Measurements from ENCODE around the gene SBF2.

SBF2 gene

GRCh38 chr11:9971894-9972293 lies 322.1 kb downstream of the SBF2 start:
- TF ChIP-seq GATA3 (IDR thresholded peaks at IDR 0.05; ENCODE audit: low read depth, low read length) (no peak), GATA2 (IDR thresholded peaks at IDR 0.05; ENCODE audit: low read depth, low read length) (no peak)

DNA sequence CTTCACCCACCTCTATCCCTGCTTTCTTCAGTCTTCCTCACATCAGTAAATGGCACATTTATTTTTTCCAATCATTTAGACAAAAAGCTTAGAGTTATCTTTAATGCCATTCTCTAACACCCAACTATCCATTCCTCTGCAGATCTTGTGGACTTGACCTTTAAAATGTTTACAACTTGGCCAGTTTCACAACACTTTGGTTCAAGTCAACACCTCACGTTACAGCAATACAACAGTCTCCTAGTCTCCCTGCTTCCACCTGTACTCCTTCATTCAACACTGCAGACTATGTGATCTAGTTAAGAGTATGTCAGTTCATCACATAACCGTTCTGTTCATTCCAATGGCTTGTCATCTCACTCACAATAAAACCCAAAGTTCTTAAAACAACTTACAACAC lies 325.0 kb downstream of the SBF2 start:
- TF ChIP-seq GATA2 (IDR thresholded peaks at IDR 0.05; ENCODE audit: low read depth, low read length) = no peak
- no peak for TF ChIP-seq GATA3 (IDR thresholded peaks at IDR 0.05; ENCODE audit: low read depth, low read length)

- TF ChIP-seq GATA3 (IDR thresholded peaks at IDR 0.05; ENCODE audit: low read depth, low read length) = no peak
- no peak for TF ChIP-seq GATA2 (IDR thresholded peaks at IDR 0.05; ENCODE audit: low read depth, low read length)
These were observed 331.3 kb downstream of the SBF2 start for GRCh38 chr11:9962722-9963121.

DNA sequence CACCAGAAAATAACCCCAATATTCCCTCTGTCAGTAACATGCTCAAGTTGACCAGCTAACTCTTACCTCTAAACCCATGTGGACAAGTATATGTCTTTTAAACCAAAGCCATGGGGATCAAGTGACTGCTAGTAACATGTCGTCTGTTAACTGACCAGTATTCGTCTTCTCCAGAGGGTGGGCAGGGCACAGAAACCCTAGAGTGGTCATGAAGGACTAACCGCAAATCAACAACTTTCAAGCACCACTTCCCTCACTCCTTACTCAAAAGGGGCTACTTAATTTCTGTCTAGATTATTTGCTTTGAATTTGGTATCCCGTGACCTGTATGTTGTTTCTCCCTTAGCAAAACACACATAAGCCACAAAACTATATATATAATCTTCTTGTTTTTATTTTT lies 336.9 kb downstream of the SBF2 start:
- TF ChIP-seq GATA3 (IDR thresholded peaks at IDR 0.05; ENCODE audit: low read depth, low read length) (no peak), GATA2 (IDR thresholded peaks at IDR 0.05; ENCODE audit: low read depth, low read length) (no peak)

GRCh38 chr11:9956483-9956882 lies 337.5 kb downstream of the SBF2 start:
- no peak for TF ChIP-seq GATA3 (IDR thresholded peaks at IDR 0.05; ENCODE audit: low read depth, low read length)

GRCh38 chr11:9955391-9955790 lies 338.6 kb downstream of the SBF2 start:
- TF ChIP-seq GATA2 (IDR thresholded peaks at IDR 0.05; ENCODE audit: low read depth, low read length) (no peak), GATA3 (IDR thresholded peaks at IDR 0.05; ENCODE audit: low read depth, low read length) (no peak)

GRCh38 chr11:9953994-9954626 lies 339.9 kb downstream of the SBF2 start:
- TF ChIP-seq GATA3 (IDR thresholded peaks at IDR 0.05; ENCODE audit: low read depth, low read length) = no peak
- no peak for TF ChIP-seq GATA2 (IDR thresholded peaks at IDR 0.05; ENCODE audit: low read depth, low read length)

DNA sequence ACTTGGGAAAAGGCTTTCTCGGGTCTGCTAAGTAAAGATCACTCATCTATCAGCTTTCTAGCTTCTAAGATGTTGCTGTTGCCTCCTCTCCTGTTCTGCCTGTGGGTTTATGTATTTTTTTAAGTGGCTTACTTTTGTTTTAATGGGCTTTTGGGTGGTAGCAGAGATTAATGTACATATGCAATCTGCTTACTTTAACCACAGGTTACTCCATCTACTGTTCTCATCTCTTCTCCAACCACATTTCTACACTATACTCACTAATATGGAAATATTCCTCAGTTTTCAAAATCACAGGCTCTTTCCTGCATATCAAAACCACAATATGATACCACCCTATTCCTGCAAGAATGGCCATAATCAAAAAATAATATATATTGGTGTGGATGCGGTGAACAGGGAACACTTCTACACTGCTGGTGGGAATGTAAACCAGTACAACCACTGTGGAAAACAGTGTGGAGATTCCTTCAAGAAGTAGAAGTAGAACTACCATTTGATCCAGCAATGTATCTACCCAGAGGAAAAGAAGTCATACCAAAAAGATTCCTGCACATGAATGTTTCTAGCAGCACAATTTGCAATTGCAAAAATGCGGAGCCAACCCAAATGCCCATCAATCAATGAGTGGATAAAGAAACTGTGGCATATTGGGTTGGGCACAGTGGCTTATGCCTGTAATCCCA lies 341.4 kb downstream of the SBF2 start:
- no peak for TF ChIP-seq GATA3 (IDR thresholded peaks at IDR 0.05; ENCODE audit: low read depth, low read length)
- TF ChIP-seq GATA2 (IDR thresholded peaks at IDR 0.05; ENCODE audit: low read depth, low read length) = no peak

DNA sequence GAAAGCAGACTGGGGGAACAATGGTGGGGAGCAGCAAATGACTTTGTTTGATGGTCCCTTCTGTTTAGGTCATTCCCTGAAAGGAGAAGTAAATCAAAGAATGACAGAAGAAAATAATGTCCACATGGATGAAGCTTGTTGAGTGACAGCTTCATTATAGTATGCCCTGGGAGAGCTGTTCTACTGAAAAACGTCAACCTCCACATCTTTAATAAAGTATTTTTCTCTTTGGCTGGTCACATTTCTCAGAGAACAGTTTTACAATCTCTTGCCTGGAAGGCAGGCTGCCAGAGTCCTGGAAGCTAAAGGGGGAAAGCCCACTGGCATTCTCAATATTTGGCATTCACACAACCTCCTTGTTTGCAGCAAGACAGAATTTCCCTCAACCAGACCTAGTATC lies 342.2 kb downstream of the SBF2 start:
- no peak for TF ChIP-seq GATA3 (IDR thresholded peaks at IDR 0.05; ENCODE audit: low read depth, low read length)
- TF ChIP-seq GATA2 (IDR thresholded peaks at IDR 0.05; ENCODE audit: low read depth, low read length) = no peak

DNA sequence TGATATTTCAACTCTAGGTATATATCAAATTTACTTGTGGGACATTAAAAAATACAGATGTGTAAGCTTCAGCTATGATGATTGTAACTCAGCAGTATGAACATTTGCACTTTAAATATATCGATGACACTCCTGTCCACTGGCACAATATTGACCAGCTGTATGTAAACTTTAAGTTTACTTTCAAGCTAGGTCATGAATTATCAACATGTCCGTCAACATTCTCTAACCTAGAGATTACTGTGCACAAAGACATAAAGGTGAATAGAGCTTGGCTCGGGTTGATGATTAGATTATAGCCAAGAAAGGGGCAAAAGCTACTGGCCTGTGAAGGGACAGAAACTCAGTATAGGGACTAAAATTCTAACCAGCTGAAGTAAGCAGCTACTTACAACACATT lies 343.6 kb downstream of the SBF2 start:
- no peak for TF ChIP-seq GATA3 (IDR thresholded peaks at IDR 0.05; ENCODE audit: low read depth, low read length)
- no peak for TF ChIP-seq GATA2 (IDR thresholded peaks at IDR 0.05; ENCODE audit: low read depth, low read length)

DNA sequence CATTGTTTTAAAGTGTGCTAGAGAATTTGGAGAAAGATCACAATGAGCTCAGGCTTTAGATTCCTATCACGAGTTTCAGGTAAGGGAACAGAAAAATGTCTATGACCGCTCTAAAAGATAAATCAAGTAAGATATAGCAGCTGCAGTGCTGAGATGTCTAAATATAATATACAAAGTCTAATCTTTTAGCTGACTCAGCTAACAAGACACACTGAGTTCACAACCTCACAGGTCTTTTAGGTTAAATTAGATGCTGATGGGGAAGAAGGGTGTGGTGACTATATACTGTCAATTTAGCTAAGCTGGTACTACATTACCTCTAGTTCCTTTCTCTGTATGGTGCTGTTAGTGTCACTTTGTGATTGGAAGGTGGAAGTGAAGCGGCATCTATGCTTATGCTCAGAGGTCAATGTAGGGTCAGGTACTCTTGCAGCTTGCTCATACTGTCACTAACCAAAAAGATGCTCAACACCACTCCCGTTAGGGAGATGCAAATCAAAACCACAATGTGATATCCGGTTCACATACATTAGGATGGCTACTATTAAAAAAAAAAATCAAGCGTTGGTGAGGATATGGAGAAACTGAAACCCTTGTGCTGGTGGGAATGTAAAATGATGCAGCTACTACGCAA lies 346.7 kb downstream of the SBF2 start:
- TF ChIP-seq GATA2 (IDR thresholded peaks at IDR 0.05; ENCODE audit: low read depth, low read length) (no peak), GATA3 (IDR thresholded peaks at IDR 0.05; ENCODE audit: low read depth, low read length) (no peak)

DNA sequence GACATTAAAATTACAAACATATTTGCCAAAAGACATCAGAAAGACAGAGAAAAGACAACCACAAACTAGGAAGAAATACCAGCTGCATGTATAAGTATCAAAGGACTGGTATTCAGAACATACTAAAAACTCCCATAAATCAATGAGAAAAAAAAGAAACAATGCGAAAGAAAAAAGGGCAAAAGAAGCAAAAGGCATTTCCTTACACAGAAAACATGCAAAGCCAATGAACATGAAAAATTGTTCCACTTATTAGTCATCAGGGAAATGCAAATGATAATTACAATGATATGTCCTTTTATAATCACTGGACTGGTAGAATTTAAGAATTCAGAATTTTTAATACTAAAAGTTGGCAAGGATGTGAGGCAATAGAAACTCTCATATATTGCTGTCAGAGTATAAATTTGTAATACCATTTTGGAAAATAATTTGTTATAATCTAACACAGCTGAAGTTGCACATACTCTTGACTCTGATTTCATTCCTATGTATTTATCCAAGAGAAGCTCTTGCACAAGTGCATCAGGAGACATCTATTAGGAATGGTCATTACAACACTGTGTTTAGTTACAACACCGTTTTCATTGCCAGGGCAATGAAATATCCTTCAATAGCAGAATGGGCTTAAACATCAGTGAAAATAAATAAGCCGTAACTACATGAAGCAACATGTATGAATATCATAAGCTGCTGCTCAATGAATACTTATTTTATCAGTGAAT lies 350.5 kb downstream of the SBF2 start:
- no peak for TF ChIP-seq GATA3 (IDR thresholded peaks at IDR 0.05; ENCODE audit: low read depth, low read length)
- no peak for TF ChIP-seq GATA2 (IDR thresholded peaks at IDR 0.05; ENCODE audit: low read depth, low read length)

DNA sequence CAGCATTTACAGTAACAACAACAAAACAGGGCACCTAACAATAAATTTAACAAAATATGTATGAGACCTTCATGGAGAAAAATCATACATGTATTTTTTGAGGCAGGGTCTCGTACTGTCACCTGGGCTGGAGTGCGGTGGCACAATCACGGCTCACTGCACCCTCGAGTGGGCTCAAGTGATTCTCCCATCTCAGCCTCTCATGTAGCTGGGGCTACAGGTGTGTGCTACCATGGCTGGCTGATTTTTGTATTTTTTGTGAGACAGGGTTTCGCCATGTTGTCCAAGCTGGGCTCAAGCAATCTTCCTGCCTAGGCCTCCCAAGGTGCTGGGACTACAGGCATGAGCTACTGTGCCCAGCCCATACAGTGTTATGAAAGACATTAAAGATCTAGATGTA lies 352.0 kb downstream of the SBF2 start:
- no peak for TF ChIP-seq GATA3 (IDR thresholded peaks at IDR 0.05; ENCODE audit: low read depth, low read length)
- TF ChIP-seq GATA2 (IDR thresholded peaks at IDR 0.05; ENCODE audit: low read depth, low read length) = no peak

GRCh38 chr11:9936754-9937153 lies 357.3 kb downstream of the SBF2 start:
- TF ChIP-seq GATA3 (IDR thresholded peaks at IDR 0.05; ENCODE audit: low read depth, low read length) = no peak

GRCh38 chr11:9927670-9928069 lies 366.3 kb downstream of the SBF2 start:
- TF ChIP-seq GATA2 (IDR thresholded peaks at IDR 0.05; ENCODE audit: low read depth, low read length) (no peak), GATA3 (IDR thresholded peaks at IDR 0.05; ENCODE audit: low read depth, low read length) (no peak)

Measured in SH-SY5Y (cell line).